PFSK-1 (cell line): ENCODE measurements around the gene RTP3.

Source experiments
- FOXP2 ChIP-seq: optimal IDR thresholded peaks from 2 replicates; pipeline ENCODE3; 2011; ENCODE audit warnings: borderline replicate concordance, control low read depth, inconsistent platforms; ENCODE audit not compliant: insufficient read depth; ENCODE audit errors: extremely low read length, extremely low read depth
- SIN3A ChIP-seq: IDR thresholded peaks from 2 replicates; pipeline ENCODE4 v1.6.1; 2012; ENCODE audit warnings: mild to moderate bottlenecking, low read length, moderate library complexity, borderline replicate concordance; ENCODE audit not compliant: insufficient read depth
- TAF1 ChIP-seq: IDR thresholded peaks from 2 replicates; pipeline ENCODE4 v1.6.1; 2012; ENCODE audit warnings: low read length, control low read depth, borderline replicate concordance; ENCODE audit not compliant: insufficient read depth
- TF ChIP-seq, protein P1 (sequence below), 2 experiments: IDR thresholded peaks; 2 replicates each; pipeline versions ENCODE4 v1.6.1 to v1.8.0; 2011 to 2012; ENCODE audit warnings: low read depth in 2 of 2, low read length in 2 of 2, control low read depth in 1 of 2, inconsistent platforms in 1 of 2, mild to moderate bottlenecking in 1 of 2, moderate library complexity in 1 of 2; ENCODE audit not compliant: insufficient read depth in 1 of 2

DNA sequence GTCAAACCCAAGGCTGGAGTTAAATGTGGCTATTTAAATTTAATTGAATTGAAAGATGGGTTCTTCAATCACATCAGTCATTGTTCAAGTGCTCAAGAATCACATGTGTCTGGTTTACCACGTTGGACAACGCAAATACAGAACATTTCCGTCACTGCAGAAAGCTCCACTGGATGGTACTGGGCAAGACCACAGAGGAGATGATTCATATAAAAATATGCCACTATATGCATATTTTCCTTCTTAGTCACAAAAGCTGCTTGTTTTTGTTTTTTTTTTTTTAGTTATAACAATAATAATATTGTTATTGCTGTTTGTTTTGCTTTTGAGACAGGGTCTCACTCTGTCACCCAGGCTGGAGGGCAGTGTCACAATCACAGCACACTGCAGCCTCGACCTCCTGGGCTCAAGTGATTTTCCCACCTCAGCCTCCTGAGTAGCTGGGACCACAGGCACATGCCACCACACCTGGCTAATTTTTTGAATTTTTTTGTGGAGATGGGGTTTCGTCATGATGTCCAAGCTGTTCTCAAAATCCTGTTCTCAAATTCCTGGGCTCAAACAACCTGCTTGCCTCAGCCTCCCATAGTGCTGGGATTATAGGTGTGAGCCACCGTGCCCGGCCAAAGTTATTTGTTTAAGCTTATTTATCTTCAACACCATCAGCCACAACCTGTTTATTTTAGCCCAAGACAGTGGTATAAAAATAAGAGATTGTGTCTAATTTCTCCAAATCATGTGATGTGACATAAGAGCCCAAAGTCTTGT lies 19.4 kb downstream of the RTP3 start:
- no peak for TF ChIP-seq TAF1
- TF ChIP-seq FOXP2 = no peak
- TF ChIP-seq SIN3A = no peak
- TF ChIP-seq, protein P1, sequence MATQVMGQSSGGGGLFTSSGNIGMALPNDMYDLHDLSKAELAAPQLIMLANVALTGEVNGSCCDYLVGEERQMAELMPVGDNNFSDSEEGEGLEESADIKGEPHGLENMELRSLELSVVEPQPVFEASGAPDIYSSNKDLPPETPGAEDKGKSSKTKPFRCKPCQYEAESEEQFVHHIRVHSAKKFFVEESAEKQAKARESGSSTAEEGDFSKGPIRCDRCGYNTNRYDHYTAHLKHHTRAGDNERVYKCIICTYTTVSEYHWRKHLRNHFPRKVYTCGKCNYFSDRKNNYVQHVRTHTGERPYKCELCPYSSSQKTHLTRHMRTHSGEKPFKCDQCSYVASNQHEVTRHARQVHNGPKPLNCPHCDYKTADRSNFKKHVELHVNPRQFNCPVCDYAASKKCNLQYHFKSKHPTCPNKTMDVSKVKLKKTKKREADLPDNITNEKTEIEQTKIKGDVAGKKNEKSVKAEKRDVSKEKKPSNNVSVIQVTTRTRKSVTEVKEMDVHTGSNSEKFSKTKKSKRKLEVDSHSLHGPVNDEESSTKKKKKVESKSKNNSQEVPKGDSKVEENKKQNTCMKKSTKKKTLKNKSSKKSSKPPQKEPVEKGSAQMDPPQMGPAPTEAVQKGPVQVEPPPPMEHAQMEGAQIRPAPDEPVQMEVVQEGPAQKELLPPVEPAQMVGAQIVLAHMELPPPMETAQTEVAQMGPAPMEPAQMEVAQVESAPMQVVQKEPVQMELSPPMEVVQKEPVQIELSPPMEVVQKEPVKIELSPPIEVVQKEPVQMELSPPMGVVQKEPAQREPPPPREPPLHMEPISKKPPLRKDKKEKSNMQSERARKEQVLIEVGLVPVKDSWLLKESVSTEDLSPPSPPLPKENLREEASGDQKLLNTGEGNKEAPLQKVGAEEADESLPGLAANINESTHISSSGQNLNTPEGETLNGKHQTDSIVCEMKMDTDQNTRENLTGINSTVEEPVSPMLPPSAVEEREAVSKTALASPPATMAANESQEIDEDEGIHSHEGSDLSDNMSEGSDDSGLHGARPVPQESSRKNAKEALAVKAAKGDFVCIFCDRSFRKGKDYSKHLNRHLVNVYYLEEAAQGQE (IDR thresholded peaks at IDR 0.05; ENCODE audit: insufficient read depth in 1 of 2, low read depth in 2 of 2, low read length in 2 of 2) = no peak
